ENCODE results near the gene PTRH1. TPM values are rescaled to one million over a fixed set of nuclear protein-coding genes. Genes with fewer than 3 reads are reported as not detected.

PTRH1 gene
- total and polyA plus RNA-seq, 9 donors = 1.0 to 27.7 (median 11.1) TPM

DNA sequence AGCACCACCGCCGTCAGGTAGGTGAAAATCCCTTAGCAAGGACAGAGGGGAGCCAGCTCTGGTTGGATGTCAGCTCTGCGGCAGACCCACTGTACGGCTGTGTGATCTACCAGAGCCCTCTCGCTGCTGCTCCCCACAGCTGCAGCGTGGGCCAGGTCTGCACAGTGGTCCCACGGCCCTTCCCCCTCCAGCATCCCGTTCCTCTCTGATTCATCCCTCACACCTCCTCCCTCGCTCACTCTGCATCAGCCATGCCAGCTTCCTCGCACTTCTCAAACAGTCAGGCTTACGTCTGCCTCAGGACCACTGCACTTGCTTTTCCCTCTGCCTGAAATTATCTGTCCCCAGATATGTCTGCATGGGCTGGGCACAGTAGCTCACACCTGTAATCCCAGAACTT lies 35.2 kb downstream of the PTRH1 start:
- H3K4me1 ChIP-seq (ENCODE audit: insufficient read depth) = no peaks in the 10 kb centered on the region
- H3K4me3 ChIP-seq = no peak overlapping the region
- WGBS, 3 donors = 86 to 89% (median 87%) methylated on average over 11 of the region's 11 CpGs
- TF ChIP-seq, protein P1, sequence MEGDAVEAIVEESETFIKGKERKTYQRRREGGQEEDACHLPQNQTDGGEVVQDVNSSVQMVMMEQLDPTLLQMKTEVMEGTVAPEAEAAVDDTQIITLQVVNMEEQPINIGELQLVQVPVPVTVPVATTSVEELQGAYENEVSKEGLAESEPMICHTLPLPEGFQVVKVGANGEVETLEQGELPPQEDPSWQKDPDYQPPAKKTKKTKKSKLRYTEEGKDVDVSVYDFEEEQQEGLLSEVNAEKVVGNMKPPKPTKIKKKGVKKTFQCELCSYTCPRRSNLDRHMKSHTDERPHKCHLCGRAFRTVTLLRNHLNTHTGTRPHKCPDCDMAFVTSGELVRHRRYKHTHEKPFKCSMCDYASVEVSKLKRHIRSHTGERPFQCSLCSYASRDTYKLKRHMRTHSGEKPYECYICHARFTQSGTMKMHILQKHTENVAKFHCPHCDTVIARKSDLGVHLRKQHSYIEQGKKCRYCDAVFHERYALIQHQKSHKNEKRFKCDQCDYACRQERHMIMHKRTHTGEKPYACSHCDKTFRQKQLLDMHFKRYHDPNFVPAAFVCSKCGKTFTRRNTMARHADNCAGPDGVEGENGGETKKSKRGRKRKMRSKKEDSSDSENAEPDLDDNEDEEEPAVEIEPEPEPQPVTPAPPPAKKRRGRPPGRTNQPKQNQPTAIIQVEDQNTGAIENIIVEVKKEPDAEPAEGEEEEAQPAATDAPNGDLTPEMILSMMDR (IDR thresholded peaks at IDR 0.05) = no peak
- TF ChIP-seq EP300 (IDR thresholded peaks at IDR 0.05) = no peak
- TF ChIP-seq POLR2A (IDR thresholded peaks at IDR 0.05) = no peak
- H3K27me3 ChIP-seq = no peaks in the 10 kb centered on the region
- no peaks in the 10 kb centered on the region for H3K9me3 ChIP-seq
- DNase-seq = no peak
- H3K36me3 ChIP-seq = no peaks in the 10 kb centered on the region
- no peak overlapping the region for H3K27ac ChIP-seq
- intact Hi-C loops (cut with DNase I) = no loop called here

DNA sequence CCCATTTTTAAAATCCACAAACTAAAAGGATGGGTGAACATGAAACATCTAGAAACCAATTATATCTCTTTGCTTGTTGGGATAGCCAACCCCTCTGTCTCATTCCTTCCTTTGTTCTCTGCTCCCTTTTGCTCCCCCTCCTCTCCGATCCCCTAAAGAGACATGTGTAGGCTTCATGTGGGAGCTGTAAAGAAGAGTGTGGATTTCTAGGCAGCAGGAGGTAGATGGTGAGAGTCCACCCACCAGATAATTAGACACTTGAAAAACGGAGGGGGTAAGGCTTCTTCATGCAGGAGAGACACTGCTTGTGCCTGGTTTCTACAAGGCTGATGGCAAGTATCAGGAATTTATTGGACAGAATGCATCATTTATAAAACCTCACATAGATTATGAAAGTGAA lies 36.0 kb downstream of the PTRH1 start:
- TF ChIP-seq POLR2A (IDR thresholded peaks at IDR 0.05) = no peak
- TF ChIP-seq, protein P1 (IDR thresholded peaks at IDR 0.05) = no peak
- no peak for TF ChIP-seq EP300 (IDR thresholded peaks at IDR 0.05)
- H3K36me3 ChIP-seq = no peaks in the 10 kb centered on the region
- intact Hi-C loops (cut with DNase I) = no loop called here

DNA sequence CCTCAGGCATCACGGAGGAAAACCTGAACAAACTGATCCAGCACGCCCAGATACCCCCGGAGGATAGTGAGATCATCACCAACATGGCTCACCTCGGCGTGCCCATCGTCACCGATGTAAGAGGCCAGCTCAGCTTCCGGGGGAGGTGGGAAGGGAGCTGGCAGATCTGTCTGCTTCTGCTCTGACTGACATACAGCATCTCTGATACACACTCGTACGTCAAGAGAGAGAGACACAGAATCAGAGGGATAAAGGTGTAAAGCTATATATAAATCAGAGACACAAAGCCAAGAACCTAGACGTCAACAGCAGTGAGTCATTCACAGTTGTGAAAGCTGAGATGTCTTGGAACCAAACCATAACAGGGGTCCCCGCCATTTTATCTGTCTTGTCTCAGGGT lies 38.8 kb downstream of the PTRH1 start:
- Histone ChIP-seq H3K4me1 (ENCODE audit: insufficient read depth) (no peaks in the 10 kb centered on the region), H3K27ac (no peak overlapping the region), H3K4me3 (no peak overlapping the region), H3K27me3 (no peaks in the 10 kb centered on the region), H3K36me3 (no peaks in the 10 kb centered on the region), H3K9me3 (no peaks in the 10 kb centered on the region)
- TF ChIP-seq EP300 (IDR thresholded peaks at IDR 0.05) (no peak), POLR2A (IDR thresholded peaks at IDR 0.05) (no peak)
- TF ChIP-seq, protein P1 (IDR thresholded peaks at IDR 0.05) = no peak
- no peak for DNase-seq
- 87 to 90% (median 89%) methylated on average over 12 of the region's 12 CpGs for WGBS, 3 donors
- intact Hi-C loops (cut with DNase I) = no loop called here

More for the DNA sequence above, 36.0 kb downstream of the PTRH1 start:
- H3K27me3 ChIP-seq = no peaks in the 10 kb centered on the region
- no peaks in the 10 kb centered on the region for H3K4me1 ChIP-seq (ENCODE audit: insufficient read depth)
- WGBS, 3 donors = 80 to 84% (median 83%) methylated on average over 2 of the region's 2 CpGs
- no peak overlapping the region for H3K4me3 ChIP-seq
- H3K9me3 ChIP-seq = no peaks in the 10 kb centered on the region
- no peak for DNase-seq
- H3K27ac ChIP-seq = no peak overlapping the region

DNA sequence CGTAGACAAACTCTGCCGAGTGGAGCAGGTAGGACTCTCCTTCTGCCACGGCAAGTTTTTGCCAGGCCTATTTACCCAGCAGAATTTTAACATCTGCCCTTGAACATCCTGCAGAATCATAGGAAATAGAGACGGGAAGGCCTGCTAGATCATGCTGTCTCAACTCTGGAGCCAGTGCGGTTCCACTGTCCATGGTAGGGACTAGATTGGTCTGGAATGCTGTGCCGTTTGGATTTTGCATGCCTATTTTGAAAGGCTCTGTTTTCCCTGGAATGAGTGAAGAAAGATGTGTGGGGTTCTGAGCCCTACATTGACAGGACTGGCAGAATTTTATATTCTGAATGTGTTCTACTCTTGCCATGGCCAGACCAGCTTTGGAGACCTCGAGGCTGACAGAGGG lies 42.2 kb downstream of the PTRH1 start:
- Histone ChIP-seq H3K27ac (no peak overlapping the region), H3K9me3 (no peaks in the 10 kb centered on the region), H3K4me3 (no peak overlapping the region), H3K36me3 (no peaks in the 10 kb centered on the region), H3K4me1 (ENCODE audit: insufficient read depth) (no peaks in the 10 kb centered on the region), H3K27me3 (no peaks in the 10 kb centered on the region)
- no peak for DNase-seq
- TF ChIP-seq, protein P1 (IDR thresholded peaks at IDR 0.05) = no peak
- TF ChIP-seq EP300 (IDR thresholded peaks at IDR 0.05) (no peak), POLR2A (IDR thresholded peaks at IDR 0.05) (no peak)
- WGBS, 3 donors = 83 to 89% (median 84%) methylated on average over 7 of the region's 7 CpGs
- intact Hi-C loops (cut with DNase I) = no loop called here
